GM23338 (cell line): ENCODE measurements around the gene MNX1. TPM values are rescaled to one million over a fixed set of nuclear protein-coding genes. Genes with fewer than 3 reads are reported as not detected.

Source experiments
- ATAC-seq: fragments of 200-7000 bp; cut with Tn5 transposase; 3 replicates; pipeline ENCODE4 v1.9.1; 2020
- DNase-seq: peaks from one replicate; pipeline ENCODE4 v3.0.0-alpha.2; 2015; ENCODE audit warnings: low spot score
- H2AFZ ChIP-seq: fragments of 200-600 bp; sonication (generic); 2 replicates; pipeline ENCODE4 v1.8.0; 2016; ENCODE audit warnings: antibody characterized with exemption, mild to moderate bottlenecking, moderate library complexity
- H3F3A ChIP-seq: fragments of 200-600 bp; sonication (generic); replicated peaks from 2 replicates; pipeline ENCODE4 v1.8.0; 2017; ENCODE audit warnings: antibody characterized with exemption, mixed run types, low read depth
- H3K27ac ChIP-seq: fragments of 200-600 bp; sonication (generic); 2 replicates; pipeline ENCODE4 v1.6.1; 2016; ENCODE audit warnings: low read depth
- H3K27me3 ChIP-seq: fragments of 200-600 bp; sonication (generic); 2 replicates; pipeline ENCODE4 v1.8.0; 2016; ENCODE audit warnings: mild to moderate bottlenecking, mixed run types, moderate library complexity; ENCODE audit not compliant: insufficient read depth
- H3K36me3 ChIP-seq: fragments of 200-600 bp; sonication (generic); 2 replicates; pipeline ENCODE4 v1.8.0; 2016; ENCODE audit warnings: mild to moderate bottlenecking; ENCODE audit not compliant: insufficient read depth
- H3K4me1 ChIP-seq: fragments of 200-600 bp; sonication (generic); 2 replicates; pipeline ENCODE4 v1.8.0; 2016; ENCODE audit warnings: mild to moderate bottlenecking, moderate library complexity; ENCODE audit not compliant: insufficient read depth
- H3K4me2 ChIP-seq: fragments of 200-600 bp; sonication (generic); 2 replicates; pipeline ENCODE4 v1.7.1; 2017; ENCODE audit warnings: mixed run types
- H3K4me3 ChIP-seq: fragments of 200-600 bp; sonication (generic); 2 replicates; pipeline ENCODE4 v1.6.1; 2016; ENCODE audit warnings: mixed run types
- H3K79me2 ChIP-seq: fragments of 200-600 bp; sonication (generic); replicated peaks from 2 replicates; pipeline ENCODE4 v1.8.0; 2017; ENCODE audit warnings: mild to moderate bottlenecking; ENCODE audit not compliant: insufficient read depth
- H3K9me2 ChIP-seq: fragments of 200-600 bp; sonication (generic); 2 replicates; pipeline ENCODE4 v1.8.0; 2017; ENCODE audit not compliant: insufficient read depth
- H4K20me1 ChIP-seq: fragments of 200-600 bp; sonication (generic); replicated peaks from 2 replicates; pipeline ENCODE4 v1.8.0; 2017; ENCODE audit warnings: mild to moderate bottlenecking; ENCODE audit not compliant: insufficient read depth
- H3K27ac Mint-ChIP-seq: 2 replicates; pipeline ENCODE4 v1.8.0; 2020; ENCODE audit warnings: inconsistent platforms, mild to moderate bottlenecking, moderate library complexity, mixed read lengths
- H3K27me3 Mint-ChIP-seq: 3 replicates; pipeline ENCODE4 v1.8.0; 2022; ENCODE audit warnings: low read depth, mild to moderate bottlenecking, moderate library complexity, mixed read lengths, inconsistent platforms; ENCODE audit not compliant: insufficient read depth, poor library complexity
- H3K36me3 Mint-ChIP-seq: 3 replicates; pipeline ENCODE4 v1.8.0; 2021; ENCODE audit warnings: low read depth, mild to moderate bottlenecking, inconsistent platforms, moderate library complexity, mixed read lengths
- H3K4me1 Mint-ChIP-seq: 3 replicates; pipeline ENCODE4 v1.8.0; 2020; ENCODE audit warnings: mild to moderate bottlenecking, inconsistent platforms, mixed read lengths
- H3K4me3 Mint-ChIP-seq: 3 replicates; pipeline ENCODE4 v1.8.0; 2021; ENCODE audit warnings: moderate library complexity, mild to moderate bottlenecking, inconsistent platforms, mixed read lengths
- H3K9me3 Mint-ChIP-seq: 3 replicates; pipeline ENCODE4 v1.8.0; 2020; ENCODE audit warnings: moderate library complexity, mild to moderate bottlenecking, inconsistent platforms, mixed read lengths
- CREB1 ChIP-seq: fragments of 250-450 bp; sonication (Bioruptor Pico); IDR thresholded peaks from 2 replicates; pipeline ENCODE4 v1.5.0; 2020; ENCODE audit warnings: low read depth, mild to moderate bottlenecking, moderate library complexity
- EZH2 ChIP-seq: fragments of 200-600 bp; sonication (generic); IDR thresholded peaks from one replicate; pipeline ENCODE4 v1.8.0; 2017; ENCODE audit warnings: antibody characterized with exemption, mild to moderate bottlenecking, low read depth; ENCODE audit not compliant: unreplicated experiment
- EZH2phosphoT487 ChIP-seq: fragments of 200-600 bp; sonication (generic); IDR thresholded peaks from one replicate; pipeline ENCODE4 v1.8.1; 2018; ENCODE audit warnings: antibody characterized with exemption; ENCODE audit not compliant: unreplicated experiment
- polyA plus RNA-seq: library from polyadenylated mRNA; unstranded; fragments of >200 nt; fragmentation: Nextera tagmentation; extraction: Ambion mirVana; gene quantifications from 2 replicates; pipeline ENCODE4 v1.2.1, GENCODE V29; 2016
- total RNA-seq: library from RNA; depleted of rRNA; stranded (reverse); fragments of >200 nt; shearing (Covaris generic); gene quantifications from 2 replicates; pipeline ENCODE4 v1.2.3, GENCODE V29; 2014
- TF ChIP-seq, protein P1 (sequence below), 2 experiments: fragments of 200-600 bp in 1 of 2; sonication (generic) in 1 of 2; conservative IDR thresholded peaks; 2 replicates each; pipeline versions ENCODE4 v1.5.1 to v1.6.1; 2016 to 2017; ENCODE audit warnings: antibody characterized with exemption in 2 of 2, low read depth in 2 of 2, mild to moderate bottlenecking in 2 of 2, moderate library complexity in 1 of 2

The MNX1 gene
- total and polyA plus RNA-seq, 2 experiments from 2014 or later = 0.14 to 0.24 TPM

GRCh38 chr7:157021871-157022680 is 11.6 kb upstream of the MNX1 start:
- Histone ChIP-seq H3K36me3 (no peaks in the 10 kb centered on the region), H3K9me2 (no peaks in the 10 kb centered on the region), H3K4me3 (peak overlapping the region; percentile 51), H3K27me3 (peaks cover 100% of the 10 kb centered on the region), H4K20me1 (peaks cover 25% of the 10 kb centered on the region), H3K27ac (no peak overlapping the region), H3K4me2 (peak overlapping the region; percentile 79), H2AFZ (peak overlapping the region; percentile 78), H3K4me1 (peaks cover 45% of the 10 kb centered on the region), H3F3A (peaks cover 27% of the 10 kb centered on the region), H3K79me2 (no peaks in the 10 kb centered on the region)
- Mint-ChIP-seq H3K4me1 (peaks cover 24% of the 10 kb centered on the region), H3K27ac (no peak overlapping the region), H3K4me3 (peak overlapping the region; percentile 42), H3K27me3 (peaks cover 98% of the 10 kb centered on the region), H3K36me3 (no peaks in the 10 kb centered on the region), H3K9me3 (peaks cover 5% of the 10 kb centered on the region; the same call in 2 of the 3 replicates)
- DNase-seq = peak; percentile 53
- no peak; the same call in 2 of the 3 replicates for ATAC-seq
- TF ChIP-seq EZH2 = peak; percentile 96
- TF ChIP-seq, protein P1, sequence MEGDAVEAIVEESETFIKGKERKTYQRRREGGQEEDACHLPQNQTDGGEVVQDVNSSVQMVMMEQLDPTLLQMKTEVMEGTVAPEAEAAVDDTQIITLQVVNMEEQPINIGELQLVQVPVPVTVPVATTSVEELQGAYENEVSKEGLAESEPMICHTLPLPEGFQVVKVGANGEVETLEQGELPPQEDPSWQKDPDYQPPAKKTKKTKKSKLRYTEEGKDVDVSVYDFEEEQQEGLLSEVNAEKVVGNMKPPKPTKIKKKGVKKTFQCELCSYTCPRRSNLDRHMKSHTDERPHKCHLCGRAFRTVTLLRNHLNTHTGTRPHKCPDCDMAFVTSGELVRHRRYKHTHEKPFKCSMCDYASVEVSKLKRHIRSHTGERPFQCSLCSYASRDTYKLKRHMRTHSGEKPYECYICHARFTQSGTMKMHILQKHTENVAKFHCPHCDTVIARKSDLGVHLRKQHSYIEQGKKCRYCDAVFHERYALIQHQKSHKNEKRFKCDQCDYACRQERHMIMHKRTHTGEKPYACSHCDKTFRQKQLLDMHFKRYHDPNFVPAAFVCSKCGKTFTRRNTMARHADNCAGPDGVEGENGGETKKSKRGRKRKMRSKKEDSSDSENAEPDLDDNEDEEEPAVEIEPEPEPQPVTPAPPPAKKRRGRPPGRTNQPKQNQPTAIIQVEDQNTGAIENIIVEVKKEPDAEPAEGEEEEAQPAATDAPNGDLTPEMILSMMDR (conservative IDR thresholded peaks at IDR 0.05; ENCODE audit: low read depth in 2 of 2) = no peak

DNA sequence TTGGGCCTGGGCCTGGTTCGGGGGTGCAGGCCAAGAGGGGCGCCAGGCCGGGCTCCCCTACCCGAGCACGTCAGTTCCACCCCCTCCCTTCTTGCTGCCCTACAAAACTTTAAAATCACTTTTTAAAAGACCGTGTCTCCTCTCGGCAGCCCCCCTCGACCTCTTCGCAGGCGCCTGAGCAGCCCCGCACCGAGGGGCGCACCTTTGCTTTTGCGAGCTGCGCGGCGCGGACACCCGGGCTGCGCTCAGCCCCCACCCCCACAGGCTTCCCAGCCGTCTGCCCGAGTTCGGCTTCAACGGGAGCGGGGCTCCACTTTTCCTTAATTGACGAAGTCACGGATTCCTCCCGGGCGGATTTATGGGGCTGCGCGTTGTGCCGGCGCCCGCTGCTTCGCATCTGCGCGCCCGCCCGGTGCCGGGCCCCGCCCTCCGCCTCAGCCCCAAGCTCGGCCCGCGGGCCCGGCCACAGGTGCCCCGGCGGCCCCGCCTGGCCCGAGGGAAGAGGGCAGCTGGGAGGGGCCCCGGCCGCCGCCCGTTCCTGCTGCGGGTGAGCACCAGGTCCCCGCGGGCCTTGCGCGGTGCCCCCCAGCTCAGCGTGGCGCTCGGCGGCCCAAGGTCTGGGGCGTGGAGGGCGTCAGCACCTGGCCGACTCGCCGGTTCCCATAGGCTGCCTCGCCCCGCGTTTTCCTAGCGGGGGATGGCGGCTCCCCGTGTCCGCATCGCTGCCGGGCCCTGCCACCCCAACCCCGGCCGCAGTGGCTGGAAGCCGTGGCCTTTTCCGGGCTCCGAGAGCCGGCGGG is 10.8 kb upstream of the MNX1 start:
- peak overlapping the region; percentile 51 for H3K4me3 ChIP-seq
- peaks cover 27% of the 10 kb centered on the region for H4K20me1 ChIP-seq
- Mint-ChIP-seq H3K4me3 (peak overlapping the region; percentile 37; the same call in 1 of the 3 replicates), H3K9me3 (peaks cover 5% of the 10 kb centered on the region; the same call in 2 of the 3 replicates), H3K36me3 (no peaks in the 10 kb centered on the region), H3K27ac (no peak overlapping the region), H3K4me1 (peaks cover 31% of the 10 kb centered on the region), H3K27me3 (peaks cover 98% of the 10 kb centered on the region)
- peak overlapping the region; percentile 79 for H3K4me2 ChIP-seq
- ATAC-seq = peak; percentile 19
- peak overlapping the region; percentile 78 for H2AFZ ChIP-seq
- H3K27ac ChIP-seq = no peak overlapping the region
- TF ChIP-seq CREB1 (CRISPR knock-in tag) = no peak
- TF ChIP-seq EZH2phosphoT487 = peak; percentile 92
- peak; percentile 95 for TF ChIP-seq EZH2
- peak; percentile 60 for DNase-seq
- no peaks in the 10 kb centered on the region for H3K36me3 ChIP-seq
- peaks cover 100% of the 10 kb centered on the region for H3K27me3 ChIP-seq
- peaks cover 33% of the 10 kb centered on the region for H3F3A ChIP-seq
- no peaks in the 10 kb centered on the region for H3K9me2 ChIP-seq
- no peaks in the 10 kb centered on the region for H3K79me2 ChIP-seq
- H3K4me1 ChIP-seq = peaks cover 53% of the 10 kb centered on the region
